Ishikawa (cell line): ENCODE data around the gene LOXL3.

Source experiments
- CREB1 ChIP-seq: IDR thresholded peaks from 2 replicates; pipeline ENCODE4 v1.6.1; 2012; ENCODE audit warnings: low read depth
- EGR1 ChIP-seq: IDR thresholded peaks from 2 replicates; pipeline ENCODE4 v1.6.1; 2012
- EP300 ChIP-seq: IDR thresholded peaks from 2 replicates; pipeline ENCODE4 v1.6.1; 2012; ENCODE audit warnings: borderline replicate concordance
- FOXM1 ChIP-seq: IDR thresholded peaks from 2 replicates; pipeline ENCODE4 v1.6.1; 2012; ENCODE audit warnings: low read depth, borderline replicate concordance
- NFIC ChIP-seq: IDR thresholded peaks from 2 replicates; pipeline ENCODE4 v1.6.1; 2012
- TAF1 ChIP-seq: IDR thresholded peaks from 2 replicates; pipeline ENCODE4 v1.6.1; 2012; ENCODE audit warnings: low read depth, mild to moderate bottlenecking
- TCF12 ChIP-seq: IDR thresholded peaks from 2 replicates; pipeline ENCODE4 v1.6.1; 2012; ENCODE audit warnings: low read depth
- TEAD4 ChIP-seq: IDR thresholded peaks from 2 replicates; pipeline ENCODE4 v1.6.1; 2012
- USF1 ChIP-seq: IDR thresholded peaks from 2 replicates; pipeline ENCODE4 v1.6.1; 2012
- TF ChIP-seq, protein P1 (sequence below): IDR thresholded peaks from 2 replicates; pipeline ENCODE4 v1.6.1; 2012; ENCODE audit warnings: low read depth, mild to moderate bottlenecking
- TF ChIP-seq, protein P2 (sequence below): IDR thresholded peaks from 2 replicates; pipeline ENCODE4 v1.6.1; 2012

DNA sequence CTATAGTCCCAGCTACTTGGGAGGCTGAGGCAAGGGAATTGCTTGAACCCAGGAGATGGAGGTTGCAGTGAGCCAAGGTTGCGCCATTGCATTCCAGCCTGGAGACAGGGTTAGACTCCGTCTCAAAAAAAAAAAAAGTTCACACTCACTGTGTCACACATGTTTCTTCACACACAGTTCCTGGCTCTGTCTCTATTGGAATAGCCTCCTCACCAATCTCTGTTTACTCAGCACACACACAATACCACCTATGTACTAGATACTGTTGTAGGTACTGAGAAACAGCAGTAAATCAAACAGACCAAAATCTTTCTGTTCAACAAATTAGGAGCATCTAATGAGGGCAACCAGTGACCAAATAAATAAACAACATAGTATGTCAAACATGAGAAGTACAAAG lies 67.6 kb downstream of the LOXL3 start:
- TF ChIP-seq FOXM1 (no peak), USF1 (no peak), TAF1 (no peak), EGR1 (no peak), EP300 (no peak), TCF12 (no peak), NFIC (no peak), TEAD4 (no peak), CREB1 (no peak)
- TF ChIP-seq, protein P1, sequence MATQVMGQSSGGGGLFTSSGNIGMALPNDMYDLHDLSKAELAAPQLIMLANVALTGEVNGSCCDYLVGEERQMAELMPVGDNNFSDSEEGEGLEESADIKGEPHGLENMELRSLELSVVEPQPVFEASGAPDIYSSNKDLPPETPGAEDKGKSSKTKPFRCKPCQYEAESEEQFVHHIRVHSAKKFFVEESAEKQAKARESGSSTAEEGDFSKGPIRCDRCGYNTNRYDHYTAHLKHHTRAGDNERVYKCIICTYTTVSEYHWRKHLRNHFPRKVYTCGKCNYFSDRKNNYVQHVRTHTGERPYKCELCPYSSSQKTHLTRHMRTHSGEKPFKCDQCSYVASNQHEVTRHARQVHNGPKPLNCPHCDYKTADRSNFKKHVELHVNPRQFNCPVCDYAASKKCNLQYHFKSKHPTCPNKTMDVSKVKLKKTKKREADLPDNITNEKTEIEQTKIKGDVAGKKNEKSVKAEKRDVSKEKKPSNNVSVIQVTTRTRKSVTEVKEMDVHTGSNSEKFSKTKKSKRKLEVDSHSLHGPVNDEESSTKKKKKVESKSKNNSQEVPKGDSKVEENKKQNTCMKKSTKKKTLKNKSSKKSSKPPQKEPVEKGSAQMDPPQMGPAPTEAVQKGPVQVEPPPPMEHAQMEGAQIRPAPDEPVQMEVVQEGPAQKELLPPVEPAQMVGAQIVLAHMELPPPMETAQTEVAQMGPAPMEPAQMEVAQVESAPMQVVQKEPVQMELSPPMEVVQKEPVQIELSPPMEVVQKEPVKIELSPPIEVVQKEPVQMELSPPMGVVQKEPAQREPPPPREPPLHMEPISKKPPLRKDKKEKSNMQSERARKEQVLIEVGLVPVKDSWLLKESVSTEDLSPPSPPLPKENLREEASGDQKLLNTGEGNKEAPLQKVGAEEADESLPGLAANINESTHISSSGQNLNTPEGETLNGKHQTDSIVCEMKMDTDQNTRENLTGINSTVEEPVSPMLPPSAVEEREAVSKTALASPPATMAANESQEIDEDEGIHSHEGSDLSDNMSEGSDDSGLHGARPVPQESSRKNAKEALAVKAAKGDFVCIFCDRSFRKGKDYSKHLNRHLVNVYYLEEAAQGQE = no peak
- TF ChIP-seq, protein P2, sequence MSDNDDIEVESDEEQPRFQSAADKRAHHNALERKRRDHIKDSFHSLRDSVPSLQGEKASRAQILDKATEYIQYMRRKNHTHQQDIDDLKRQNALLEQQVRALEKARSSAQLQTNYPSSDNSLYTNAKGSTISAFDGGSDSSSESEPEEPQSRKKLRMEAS = no peak
